GM20431 (cell line): Measurements from ENCODE around the gene ZNF365.
"Not testable (repeated sequence)": the region's sequence is repeated elsewhere in the genome, so short reads cannot be mapped to it uniquely, and the experiment has no call there.

Experiments
- in situ Hi-C: fragments of 300-500 bp; cut with MseI, MboI; formaldehyde crosslinking; loops from one replicate; pipeline ENCODE4 v1.15.0; 2020; ENCODE audit warnings: low sequenced_read_pairs; ENCODE audit not compliant: unreplicated experiment

Gene ZNF365

GRCh38 chr10:62410528-62410927 is 36.4 kb downstream of the ZNF365 start:
- in situ Hi-C loops, result not testable (repeated sequence)

- in situ Hi-C loops, result not testable (repeated sequence)
Observed at GRCh38 chr10:62410934-62411333, 36.8 kb downstream of the ZNF365 start.

GRCh38 chr10:62413048-62413447 is 38.9 kb downstream of the ZNF365 start:
- in situ Hi-C loops, result no loop called here

GRCh38 chr10:62413652-62414051 is 39.5 kb downstream of the ZNF365 start:
- in situ Hi-C loops, result no loop called here

- in situ Hi-C loops, result no loop called here
Observed at GRCh38 chr10:62414359-62414758, 40.2 kb downstream of the ZNF365 start.

- in situ Hi-C loops, result no loop called here
Observed at GRCh38 chr10:62422068-62422590, 48.0 kb downstream of the ZNF365 start.

GRCh38 chr10:62424026-62424425 is 49.9 kb downstream of the ZNF365 start:
- in situ Hi-C loops, result no loop called here

- in situ Hi-C loops, result loop anchor here (25.0 kb wide), 1 partner anchor 661 kb away; no protein-coding TSS in a partner anchor
Observed at GRCh38 chr10:62426086-62426485, 51.9 kb downstream of the ZNF365 start.

GRCh38 chr10:62426600-62426999 is 52.4 kb downstream of the ZNF365 start:
- in situ Hi-C loops, result loop anchor here (25.0 kb wide), 1 partner anchor 661 kb away; no protein-coding TSS in a partner anchor

- in situ Hi-C loops, result loop anchor here (25.0 kb wide), 1 partner anchor 656 kb away; no protein-coding TSS in a partner anchor
Observed at GRCh38 chr10:62430881-62431280, 56.7 kb downstream of the ZNF365 start.

- in situ Hi-C loops, result loop anchor here (25.0 kb wide), 1 partner anchor 654 kb away; no protein-coding TSS in a partner anchor
Observed at GRCh38 chr10:62433181-62433692, 59.1 kb downstream of the ZNF365 start.

GRCh38 chr10:62433901-62434300 is 59.7 kb downstream of the ZNF365 start:
- in situ Hi-C loops, result loop anchor here (25.0 kb wide), 1 partner anchor 653 kb away; no protein-coding TSS in a partner anchor

- in situ Hi-C loops, result loop anchor here (25.0 kb wide), 1 partner anchor 650 kb away; no protein-coding TSS in a partner anchor
Observed at GRCh38 chr10:62437696-62438095, 63.5 kb downstream of the ZNF365 start.

GRCh38 chr10:62442006-62442405 is 67.8 kb downstream of the ZNF365 start:
- in situ Hi-C loops, result loop anchor here (25.0 kb wide), 1 partner anchor 645 kb away; no protein-coding TSS in a partner anchor

GRCh38 chr10:62442894-62443669 is 68.9 kb downstream of the ZNF365 start:
- in situ Hi-C loops, result loop anchor here (25.0 kb wide), 1 partner anchor 644 kb away; no protein-coding TSS in a partner anchor

GRCh38 chr10:62443866-62444265 is 69.7 kb downstream of the ZNF365 start:
- in situ Hi-C loops, result loop anchor here (25.0 kb wide), 1 partner anchor 643 kb away; no protein-coding TSS in a partner anchor

GRCh38 chr10:62446627-62447026 is 72.5 kb downstream of the ZNF365 start:
- in situ Hi-C loops, result loop anchor here (25.0 kb wide), 1 partner anchor 641 kb away; no protein-coding TSS in a partner anchor

GRCh38 chr10:62450912-62451610 is 76.9 kb downstream of the ZNF365 start:
- in situ Hi-C loops, result no loop called here

GRCh38 chr10:62451611-62451975 is 77.4 kb downstream of the ZNF365 start:
- in situ Hi-C loops, result no loop called here
